Muscle layer of duodenum (tissue), 2 donors: ENCODE measurements around the gene SHC2.

Experiments
- H3K27ac ChIP-seq: one replicate; pipeline ENCODE4 v1.7.0; 2013; ENCODE audit warnings: mild to moderate bottlenecking, low read length
- H3K27me3 ChIP-seq: one replicate; pipeline ENCODE4 v1.7.0; 2013; ENCODE audit warnings: low read depth, mild to moderate bottlenecking, control low read depth, low read length
- H3K36me3 ChIP-seq, 2 donors: one replicate each; pipeline ENCODE4 v1.7.0; 2013; ENCODE audit warnings: low read length in 2 of 2, control low read depth in 1 of 2, mild to moderate bottlenecking in 1 of 2; ENCODE audit not compliant: insufficient read depth in 2 of 2, control insufficient read depth in 1 of 2
- H3K4me1 ChIP-seq, 2 donors: one replicate each; pipeline ENCODE4 v1.7.0; 2013; ENCODE audit warnings: low read length in 2 of 2, mild to moderate bottlenecking in 2 of 2, control low read depth in 1 of 2, moderate library complexity in 1 of 2; ENCODE audit not compliant: insufficient read depth in 2 of 2, control insufficient read depth in 1 of 2
- H3K4me3 ChIP-seq, 2 donors: one replicate each; pipeline ENCODE4 v1.7.0; 2013; ENCODE audit warnings: low read length in 2 of 2, low read depth in 1 of 2, mild to moderate bottlenecking in 1 of 2
- H3K9me3 ChIP-seq, 2 donors: one replicate each; pipeline ENCODE4 v1.7.0; 2013; ENCODE audit warnings: low read length in 2 of 2, control low read depth in 1 of 2, mild to moderate bottlenecking in 1 of 2; ENCODE audit not compliant: control insufficient read depth in 1 of 2
- donor health status: healthy.

Gene SHC2

DNA sequence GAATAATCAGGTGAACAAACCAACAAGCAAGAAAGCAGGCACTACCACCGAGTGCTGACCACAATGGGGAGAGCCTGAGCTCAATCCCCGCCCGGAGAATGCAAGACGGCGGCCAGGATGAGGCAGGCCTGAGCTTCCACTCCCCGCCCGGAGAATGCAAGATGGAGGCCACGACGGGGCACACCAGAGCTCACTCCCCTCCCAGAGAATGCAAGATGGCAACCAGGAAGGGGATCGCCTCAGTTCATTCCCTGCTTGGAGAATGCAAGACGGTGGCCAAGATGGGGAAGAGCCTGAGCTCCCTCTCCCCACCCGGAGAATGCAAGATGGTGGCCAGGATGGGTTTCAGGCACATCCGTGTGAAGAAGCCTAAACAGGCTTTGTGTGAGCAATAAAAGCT is 91.6 kb downstream of the SHC2 start:
- no peaks in the 10 kb centered on the region for H3K9me3 ChIP-seq
- no peaks in the 10 kb centered on the region for H3K4me1 ChIP-seq
- H3K27ac ChIP-seq = no peak overlapping the region
- no peaks in the 10 kb centered on the region for H3K36me3 ChIP-seq
- no peak overlapping the region for H3K4me3 ChIP-seq
- peaks cover 4% of the 10 kb centered on the region for H3K27me3 ChIP-seq

DNA sequence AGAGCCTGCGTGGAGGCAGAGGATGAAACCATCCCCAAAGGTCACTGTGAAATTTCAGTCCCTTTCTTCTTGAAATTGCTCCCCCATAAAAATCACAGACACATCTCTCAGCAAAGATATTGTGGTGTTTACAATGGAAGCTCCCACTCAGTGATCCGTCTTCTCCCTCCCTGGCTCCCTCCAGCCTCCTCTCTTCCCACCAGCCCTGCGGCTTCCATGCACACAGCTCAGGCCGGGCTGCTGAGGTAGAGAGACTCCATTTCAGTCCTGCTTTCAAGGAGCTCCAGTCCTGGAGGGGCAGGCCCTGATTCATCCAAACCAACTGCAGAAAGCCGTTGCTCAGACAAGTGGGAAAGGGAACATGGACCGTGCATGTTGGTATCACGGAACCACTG is 92.2 kb downstream of the SHC2 start:
- H3K27me3 ChIP-seq = peaks cover 2% of the 10 kb centered on the region
- H3K4me3 ChIP-seq = no peak overlapping the region
- H3K9me3 ChIP-seq = no peaks in the 10 kb centered on the region
- H3K4me1 ChIP-seq = no peaks in the 10 kb centered on the region
- H3K36me3 ChIP-seq = no peaks in the 10 kb centered on the region
- no peak overlapping the region for H3K27ac ChIP-seq

GRCh38 chr19:367963-368629 is 92.7 kb downstream of the SHC2 start:
- no peaks in the 10 kb centered on the region for H3K36me3 ChIP-seq
- H3K27ac ChIP-seq = no peak overlapping the region
- no peak overlapping the region for H3K4me3 ChIP-seq
- no peaks in the 10 kb centered on the region for H3K4me1 ChIP-seq
- H3K9me3 ChIP-seq = no peaks in the 10 kb centered on the region
- no peaks in the 10 kb centered on the region for H3K27me3 ChIP-seq

DNA sequence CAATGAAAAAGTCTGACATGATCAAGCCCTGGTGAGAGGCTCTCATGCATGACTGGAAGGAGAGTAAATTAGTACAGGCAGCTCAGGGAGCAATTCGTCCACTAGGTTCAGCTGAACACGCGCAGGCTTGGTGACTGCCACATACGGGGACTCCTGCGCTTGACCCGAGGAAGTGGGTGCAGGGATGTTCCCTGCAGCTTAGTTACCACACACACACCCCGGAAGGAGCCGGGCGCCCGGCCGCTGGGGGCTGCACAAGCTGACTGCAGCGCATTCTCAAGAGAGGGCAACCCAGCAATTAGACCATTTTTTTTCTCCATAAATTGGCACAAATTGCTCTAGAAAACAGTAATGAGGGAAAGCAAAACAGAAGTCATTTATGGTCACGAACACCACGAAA is 93.3 kb downstream of the SHC2 start:
- H3K9me3 ChIP-seq = no peaks in the 10 kb centered on the region
- H3K27me3 ChIP-seq = no peaks in the 10 kb centered on the region
- H3K4me3 ChIP-seq = no peak overlapping the region
- H3K36me3 ChIP-seq = no peaks in the 10 kb centered on the region
- no peaks in the 10 kb centered on the region for H3K4me1 ChIP-seq
- H3K27ac ChIP-seq = no peak overlapping the region

- H3K27ac ChIP-seq = no peak overlapping the region
- H3K27me3 ChIP-seq = no peaks in the 10 kb centered on the region
- no peaks in the 10 kb centered on the region for H3K36me3 ChIP-seq
- no peak overlapping the region for H3K4me3 ChIP-seq
- H3K9me3 ChIP-seq = no peaks in the 10 kb centered on the region
- H3K4me1 ChIP-seq = no peaks in the 10 kb centered on the region
These were observed 93.9 kb downstream of the SHC2 start for GRCh38 chr19:366951-367350.
